Liver (tissue), 9 donors: ENCODE measurements around the gene ZNRF2. TPM values are rescaled to one million over a fixed set of nuclear protein-coding genes. Genes with fewer than 3 reads are reported as not detected.

Source experiments
- DNase-seq: peaks from one replicate; pipeline ENCODE4 v3.0.0-alpha.2; 2017; ENCODE audit warnings: low spot score
- H3K27ac ChIP-seq, 2 donors: one replicate each; pipeline ENCODE4 v1.7.0; 2013; ENCODE audit warnings: inconsistent platforms in 2 of 2, low read length in 2 of 2, control low read depth in 1 of 2, low read depth in 1 of 2, mild to moderate bottlenecking in 1 of 2
- H3K27me3 ChIP-seq, 4 donors: one replicate each; pipeline versions ENCODE4 v1.6.1 to v1.7.0; 2013; ENCODE audit warnings: low read length in 3 of 4, inconsistent platforms in 1 of 4, mild to moderate bottlenecking in 1 of 4, moderate library complexity in 1 of 4; ENCODE audit not compliant: control insufficient read depth in 4 of 4, insufficient read depth in 4 of 4
- H3K36me3 ChIP-seq, 4 donors: one replicate each; pipeline versions ENCODE4 v1.6.1 to v1.7.0; 2013; ENCODE audit warnings: low read length in 3 of 4, mild to moderate bottlenecking in 3 of 4, low read depth in 1 of 4, moderate library complexity in 1 of 4; ENCODE audit not compliant: control insufficient read depth in 4 of 4, insufficient read depth in 3 of 4
- H3K4me1 ChIP-seq, 4 donors: one replicate each; pipeline versions ENCODE4 v1.6.1 to v1.7.0; 2013; ENCODE audit warnings: low read length in 3 of 4, mild to moderate bottlenecking in 3 of 4, moderate library complexity in 1 of 4; ENCODE audit not compliant: control insufficient read depth in 4 of 4, insufficient read depth in 4 of 4
- H3K4me3 ChIP-seq, 3 donors: one replicate each; pipeline versions ENCODE4 v1.6.1 to v1.7.0; 2013; ENCODE audit warnings: low read length in 3 of 3, control low read depth in 1 of 3, low read depth in 1 of 3, mild to moderate bottlenecking in 1 of 3
- H3K9ac ChIP-seq, 2 donors: one replicate each; pipeline ENCODE4 v1.7.0; 2013; ENCODE audit warnings: low read length in 2 of 2, mild to moderate bottlenecking in 2 of 2, moderate library complexity in 2 of 2, control low read depth in 1 of 2, low read depth in 1 of 2
- H3K9me3 ChIP-seq, 4 donors: one replicate each; pipeline versions ENCODE4 v1.6.1 to v1.7.0; 2013; ENCODE audit warnings: low read length in 3 of 4; ENCODE audit not compliant: control insufficient read depth in 4 of 4
- EGR1 ChIP-seq, 2 donors: IDR thresholded peaks; 2 replicates each; pipeline ENCODE4 v1.6.1; 2016 to 2018; ENCODE audit warnings: antibody characterized with exemption in 2 of 2, low read depth in 2 of 2
- FOXA1 ChIP-seq: IDR thresholded peaks from 2 replicates; pipeline ENCODE4 v1.6.1; 2016; ENCODE audit warnings: antibody characterized with exemption
- FOXA2 ChIP-seq: IDR thresholded peaks from 2 replicates; pipeline ENCODE4 v1.6.1; 2016; ENCODE audit warnings: antibody characterized with exemption
- GABPA ChIP-seq, 2 donors: IDR thresholded peaks in 1 of 2; conservative IDR thresholded peaks in 1 of 2; 2 replicates each; pipeline ENCODE4 v1.6.1; 2016; ENCODE audit warnings: antibody characterized with exemption in 2 of 2, mild to moderate bottlenecking in 1 of 2, moderate library complexity in 1 of 2
- HNF4A ChIP-seq, 2 donors: conservative IDR thresholded peaks; 2 replicates each; pipeline ENCODE4 v1.6.1; 2016; ENCODE audit warnings: antibody characterized with exemption in 2 of 2, mild to moderate bottlenecking in 2 of 2
- HNF4G ChIP-seq: IDR thresholded peaks from 2 replicates; pipeline ENCODE4 v1.6.1; 2016; ENCODE audit warnings: antibody characterized with exemption
- JUND ChIP-seq, 2 donors: IDR thresholded peaks; 2 replicates each; pipeline ENCODE4 v1.6.1; 2016; ENCODE audit warnings: antibody characterized with exemption in 2 of 2
- NR2F2 ChIP-seq: IDR thresholded peaks from 2 replicates; pipeline ENCODE4 v1.6.1; 2016; ENCODE audit warnings: antibody characterized with exemption
- RAD21 ChIP-seq, 2 donors: IDR thresholded peaks; 2 replicates each; pipeline ENCODE4 v1.6.1; 2016; ENCODE audit warnings: antibody characterized with exemption in 2 of 2, mild to moderate bottlenecking in 2 of 2
- RXRA ChIP-seq, 2 donors: IDR thresholded peaks; 2 replicates each; pipeline ENCODE4 v1.6.1; 2017 to 2018; ENCODE audit warnings: antibody characterized with exemption in 2 of 2, mild to moderate bottlenecking in 1 of 2
- SP1 ChIP-seq: IDR thresholded peaks from 2 replicates; pipeline ENCODE4 v1.6.1; 2018; ENCODE audit warnings: antibody characterized with exemption, mild to moderate bottlenecking
- TAF1 ChIP-seq: conservative IDR thresholded peaks from 2 replicates; pipeline ENCODE4 v1.6.1; 2016; ENCODE audit warnings: antibody characterized with exemption, mild to moderate bottlenecking
- YY1 ChIP-seq: IDR thresholded peaks from 2 replicates; pipeline ENCODE4 v1.6.1; 2016; ENCODE audit warnings: antibody characterized with exemption, mild to moderate bottlenecking
- WGBS: extraction: QIAGEN DNeasy Blood & Tissue Kit; methylation state at CpG from one replicate; pipeline ENCODE4 v1.1.7; 2013; 5-methylcytosine and 5-hydroxymethylcytosine counted together
- polyA plus RNA-seq, 2 donors: library from polyadenylated mRNA; stranded (reverse) in 1 of 2; unstranded in 1 of 2; fragments of 200-250 nt in 1 of 2; fragments of >200 nt in 1 of 2; fragmentation: Nextera tagmentation in 1 of 2; extraction: Ambion mirVana in 1 of 2; gene quantifications; one replicate each; pipeline versions ENCODE4 v1.2.1 to v1.2.3, GENCODE V29; 2013 to 2015
- total RNA-seq, 2 donors: library from RNA; depleted of rRNA; stranded (reverse); fragments of >200 nt; gene quantifications; one replicate each; pipeline ENCODE4 v1.2.3, GENCODE V29; 2014
- TF ChIP-seq, protein P1 (sequence below): fragments of 150-350 bp; IDR thresholded peaks from 2 replicates; pipeline ENCODE4 v1.5.1; 2017; ENCODE audit warnings: improper control_type of control experiment, low read depth, low read length; ENCODE audit not compliant: missing input control
- TF ChIP-seq, protein P2 (sequence below): IDR thresholded peaks from 2 replicates; pipeline ENCODE4 v1.6.1; 2016; ENCODE audit warnings: antibody characterized with exemption, mild to moderate bottlenecking
- TF ChIP-seq, protein P3 (sequence below): IDR thresholded peaks from 2 replicates; pipeline ENCODE4 v1.6.1; 2016; ENCODE audit warnings: antibody characterized with exemption
- TF ChIP-seq, protein P4 (sequence below): IDR thresholded peaks from 2 replicates; pipeline ENCODE4 v1.6.1; 2016; ENCODE audit warnings: antibody characterized with exemption
- TF ChIP-seq, protein P5 (sequence below): IDR thresholded peaks from 2 replicates; pipeline ENCODE4 v1.6.1; 2016; ENCODE audit warnings: antibody characterized with exemption
- donor health status: healthy.
- donor health status: healthy.
- donor health status: healthy.
- donor health status: healthy.
- donor health status: healthy.

Gene ZNRF2
- total and polyA plus RNA-seq, 4 donors: 6.9 to 30.0 (median 12.7) TPM

DNA sequence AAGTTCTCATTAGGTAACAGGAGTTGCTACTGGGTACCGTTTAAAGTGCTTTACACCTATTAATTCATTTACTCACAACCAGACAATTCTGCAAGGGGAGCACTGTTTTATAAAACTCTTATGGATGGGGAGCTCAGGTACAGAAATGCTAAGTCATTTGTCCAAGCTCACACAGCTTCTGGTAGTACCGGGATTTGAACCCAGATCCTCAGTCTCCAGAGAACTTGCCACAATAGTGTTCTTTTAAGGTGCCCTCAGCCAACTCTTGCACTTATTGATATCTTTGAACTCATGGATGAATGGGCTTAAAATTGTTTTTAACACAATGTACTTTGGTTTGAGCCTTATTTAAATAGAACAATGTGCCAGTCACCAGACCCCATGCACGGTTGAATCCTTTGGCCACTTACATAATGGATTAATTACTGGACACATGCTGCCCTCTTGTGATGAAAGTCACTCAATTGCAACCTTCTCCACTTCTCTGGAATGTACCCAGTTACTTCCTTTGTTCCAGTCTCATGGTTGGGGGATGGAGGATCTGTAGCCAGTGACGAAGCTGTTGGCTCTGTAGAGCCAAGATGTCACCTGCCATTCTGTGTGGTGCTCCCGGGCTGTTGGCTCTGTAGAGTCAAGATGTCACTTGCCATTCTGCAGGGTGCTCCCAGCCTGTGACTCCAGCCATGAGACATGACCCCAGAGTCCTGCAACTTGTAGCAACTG lies 128.5 kb downstream of the ZNRF2 start:
- Histone ChIP-seq H3K4me1 (peaks cover 0 to 3% (median 0%) of the 10 kb centered on the region in 4 donors), H3K9ac (no peak overlapping the region), H3K4me3 (no peak overlapping the region), H3K27me3 (no peaks in the 10 kb centered on the region), H3K36me3 (no peaks in the 10 kb centered on the region), H3K27ac (no peak overlapping the region), H3K9me3 (peaks cover 0 to 3% (median 0%) of the 10 kb centered on the region in 4 donors)
- no peak for DNase-seq
- 52% methylated on average over 5 of the region's 5 CpGs for WGBS
- TF ChIP-seq FOXA1 (no peak), RAD21 (IDR thresholded peaks at IDR 0.05) (peak; percentile 97 to 98), EGR1 (IDR thresholded peaks at IDR 0.05; ENCODE audit: low read depth in 2 of 2) (no peak), GABPA (IDR thresholded peaks at IDR 0.05 in 1 of 2, conservative IDR thresholded peaks at IDR 0.05 in 1 of 2) (no peak), TAF1 (no peak), HNF4G (no peak), FOXA2 (peak; percentile 9), YY1 (peak; percentile 30), JUND (IDR thresholded peaks at IDR 0.05) (no peak), SP1 (no peak), NR2F2 (peak; percentile 20), HNF4A (conservative IDR thresholded peaks at IDR 0.05) (peak in 1 of 2 donors; percentile 38), RXRA (IDR thresholded peaks at IDR 0.05) (peak in 1 of 2 donors; percentile 44)
- TF ChIP-seq, protein P1, sequence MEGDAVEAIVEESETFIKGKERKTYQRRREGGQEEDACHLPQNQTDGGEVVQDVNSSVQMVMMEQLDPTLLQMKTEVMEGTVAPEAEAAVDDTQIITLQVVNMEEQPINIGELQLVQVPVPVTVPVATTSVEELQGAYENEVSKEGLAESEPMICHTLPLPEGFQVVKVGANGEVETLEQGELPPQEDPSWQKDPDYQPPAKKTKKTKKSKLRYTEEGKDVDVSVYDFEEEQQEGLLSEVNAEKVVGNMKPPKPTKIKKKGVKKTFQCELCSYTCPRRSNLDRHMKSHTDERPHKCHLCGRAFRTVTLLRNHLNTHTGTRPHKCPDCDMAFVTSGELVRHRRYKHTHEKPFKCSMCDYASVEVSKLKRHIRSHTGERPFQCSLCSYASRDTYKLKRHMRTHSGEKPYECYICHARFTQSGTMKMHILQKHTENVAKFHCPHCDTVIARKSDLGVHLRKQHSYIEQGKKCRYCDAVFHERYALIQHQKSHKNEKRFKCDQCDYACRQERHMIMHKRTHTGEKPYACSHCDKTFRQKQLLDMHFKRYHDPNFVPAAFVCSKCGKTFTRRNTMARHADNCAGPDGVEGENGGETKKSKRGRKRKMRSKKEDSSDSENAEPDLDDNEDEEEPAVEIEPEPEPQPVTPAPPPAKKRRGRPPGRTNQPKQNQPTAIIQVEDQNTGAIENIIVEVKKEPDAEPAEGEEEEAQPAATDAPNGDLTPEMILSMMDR: peak; percentile 75
- TF ChIP-seq, protein P2, sequence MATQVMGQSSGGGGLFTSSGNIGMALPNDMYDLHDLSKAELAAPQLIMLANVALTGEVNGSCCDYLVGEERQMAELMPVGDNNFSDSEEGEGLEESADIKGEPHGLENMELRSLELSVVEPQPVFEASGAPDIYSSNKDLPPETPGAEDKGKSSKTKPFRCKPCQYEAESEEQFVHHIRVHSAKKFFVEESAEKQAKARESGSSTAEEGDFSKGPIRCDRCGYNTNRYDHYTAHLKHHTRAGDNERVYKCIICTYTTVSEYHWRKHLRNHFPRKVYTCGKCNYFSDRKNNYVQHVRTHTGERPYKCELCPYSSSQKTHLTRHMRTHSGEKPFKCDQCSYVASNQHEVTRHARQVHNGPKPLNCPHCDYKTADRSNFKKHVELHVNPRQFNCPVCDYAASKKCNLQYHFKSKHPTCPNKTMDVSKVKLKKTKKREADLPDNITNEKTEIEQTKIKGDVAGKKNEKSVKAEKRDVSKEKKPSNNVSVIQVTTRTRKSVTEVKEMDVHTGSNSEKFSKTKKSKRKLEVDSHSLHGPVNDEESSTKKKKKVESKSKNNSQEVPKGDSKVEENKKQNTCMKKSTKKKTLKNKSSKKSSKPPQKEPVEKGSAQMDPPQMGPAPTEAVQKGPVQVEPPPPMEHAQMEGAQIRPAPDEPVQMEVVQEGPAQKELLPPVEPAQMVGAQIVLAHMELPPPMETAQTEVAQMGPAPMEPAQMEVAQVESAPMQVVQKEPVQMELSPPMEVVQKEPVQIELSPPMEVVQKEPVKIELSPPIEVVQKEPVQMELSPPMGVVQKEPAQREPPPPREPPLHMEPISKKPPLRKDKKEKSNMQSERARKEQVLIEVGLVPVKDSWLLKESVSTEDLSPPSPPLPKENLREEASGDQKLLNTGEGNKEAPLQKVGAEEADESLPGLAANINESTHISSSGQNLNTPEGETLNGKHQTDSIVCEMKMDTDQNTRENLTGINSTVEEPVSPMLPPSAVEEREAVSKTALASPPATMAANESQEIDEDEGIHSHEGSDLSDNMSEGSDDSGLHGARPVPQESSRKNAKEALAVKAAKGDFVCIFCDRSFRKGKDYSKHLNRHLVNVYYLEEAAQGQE: no peak
- TF ChIP-seq, protein P3, sequence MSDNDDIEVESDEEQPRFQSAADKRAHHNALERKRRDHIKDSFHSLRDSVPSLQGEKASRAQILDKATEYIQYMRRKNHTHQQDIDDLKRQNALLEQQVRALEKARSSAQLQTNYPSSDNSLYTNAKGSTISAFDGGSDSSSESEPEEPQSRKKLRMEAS: peak; percentile 21
- TF ChIP-seq, protein P4, sequence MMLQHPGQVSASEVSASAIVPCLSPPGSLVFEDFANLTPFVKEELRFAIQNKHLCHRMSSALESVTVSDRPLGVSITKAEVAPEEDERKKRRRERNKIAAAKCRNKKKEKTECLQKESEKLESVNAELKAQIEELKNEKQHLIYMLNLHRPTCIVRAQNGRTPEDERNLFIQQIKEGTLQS: no peak
- TF ChIP-seq, protein P5, sequence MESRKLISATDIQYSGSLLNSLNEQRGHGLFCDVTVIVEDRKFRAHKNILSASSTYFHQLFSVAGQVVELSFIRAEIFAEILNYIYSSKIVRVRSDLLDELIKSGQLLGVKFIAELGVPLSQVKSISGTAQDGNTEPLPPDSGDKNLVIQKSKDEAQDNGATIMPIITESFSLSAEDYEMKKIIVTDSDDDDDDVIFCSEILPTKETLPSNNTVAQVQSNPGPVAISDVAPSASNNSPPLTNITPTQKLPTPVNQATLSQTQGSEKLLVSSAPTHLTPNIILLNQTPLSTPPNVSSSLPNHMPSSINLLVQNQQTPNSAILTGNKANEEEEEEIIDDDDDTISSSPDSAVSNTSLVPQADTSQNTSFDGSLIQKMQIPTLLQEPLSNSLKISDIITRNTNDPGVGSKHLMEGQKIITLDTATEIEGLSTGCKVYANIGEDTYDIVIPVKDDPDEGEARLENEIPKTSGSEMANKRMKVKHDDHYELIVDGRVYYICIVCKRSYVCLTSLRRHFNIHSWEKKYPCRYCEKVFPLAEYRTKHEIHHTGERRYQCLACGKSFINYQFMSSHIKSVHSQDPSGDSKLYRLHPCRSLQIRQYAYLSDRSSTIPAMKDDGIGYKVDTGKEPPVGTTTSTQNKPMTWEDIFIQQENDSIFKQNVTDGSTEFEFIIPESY: no peak
